Ascending aorta (tissue), 2 donors: Measurements from ENCODE around the gene ZMAT5. TPM values are rescaled to one million over a fixed set of nuclear protein-coding genes. Genes with fewer than 3 reads are reported as not detected.

Experiments used
- DNase-seq, 2 donors: peaks; one replicate each; pipeline ENCODE4 v3.0.0-alpha.2; 2019; ENCODE audit warnings: low spot score in 2 of 2
- H3K27ac ChIP-seq, 2 donors: fragments of 200-600 bp; sonication (generic); one replicate each; pipeline ENCODE4 v1.5.1; 2016 to 2017; ENCODE audit warnings: mild to moderate bottlenecking in 1 of 2
- H3K27me3 ChIP-seq: fragments of 200-600 bp; sonication (generic); one replicate; pipeline ENCODE4 v1.5.1; 2017
- H3K36me3 ChIP-seq, 2 donors: fragments of 200-600 bp; sonication (generic); one replicate each; pipeline ENCODE4 v1.5.1; 2016
- H3K4me1 ChIP-seq, 2 donors: fragments of 200-600 bp; sonication (generic); one replicate each; pipeline ENCODE4 v1.5.1; 2016 to 2017; ENCODE audit warnings: mild to moderate bottlenecking in 1 of 2
- H3K4me3 ChIP-seq, 2 donors: fragments of 200-600 bp; sonication (generic); one replicate each; pipeline ENCODE4 v1.5.1; 2016 to 2017; ENCODE audit warnings: mild to moderate bottlenecking in 1 of 2
- H3K9me3 ChIP-seq, 2 donors: fragments of 200-600 bp; sonication (generic); one replicate each; pipeline ENCODE4 v1.5.1; 2016
- intact Hi-C: fragments of 100-400 bp; cut with DNase I; formaldehyde crosslinking; loops from one replicate; pipeline ENCODE4 v1.15.1; 2023
- total RNA-seq: library from RNA; depleted of rRNA; stranded (reverse); fragments of >200 nt; gene quantifications from one replicate; pipeline ENCODE4 v1.1.0, GENCODE V29; 2016
- TF ChIP-seq, protein P1 (sequence below), 3 experiments: fragments of 200-600 bp in 2 of 3; fragments of 450-650 bp in 1 of 3; sonication (generic) in 2 of 3; IDR thresholded peaks; one replicate each; pipeline ENCODE4 v1.5.1; 2016 to 2019; ENCODE audit warnings: antibody characterized with exemption in 3 of 3, mild to moderate bottlenecking in 1 of 3, moderate library complexity in 1 of 3

Gene ZMAT5
- total RNA-seq, 1 donor from 2014 or later: 59.3 TPM

DNA sequence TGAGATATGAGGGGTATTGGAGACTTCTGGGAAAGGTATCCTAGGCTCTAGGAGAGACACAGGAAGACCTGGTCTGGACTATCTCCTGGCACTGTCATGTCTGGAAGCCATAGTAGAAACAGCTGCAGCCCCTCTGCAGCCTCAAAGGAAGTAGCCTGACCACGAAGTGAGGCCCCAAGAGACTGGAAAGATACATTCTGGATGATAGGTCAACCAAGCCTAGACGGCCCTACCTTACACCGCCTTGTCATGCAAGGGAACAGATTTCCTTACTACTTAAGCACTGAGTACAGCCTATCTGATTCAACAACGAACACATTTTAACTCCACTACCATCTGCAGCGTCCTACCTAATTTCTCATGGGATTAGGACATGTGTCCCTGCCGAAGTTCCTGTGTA, 31.5 kb upstream of the ZMAT5 start:
- TF ChIP-seq, protein P1, sequence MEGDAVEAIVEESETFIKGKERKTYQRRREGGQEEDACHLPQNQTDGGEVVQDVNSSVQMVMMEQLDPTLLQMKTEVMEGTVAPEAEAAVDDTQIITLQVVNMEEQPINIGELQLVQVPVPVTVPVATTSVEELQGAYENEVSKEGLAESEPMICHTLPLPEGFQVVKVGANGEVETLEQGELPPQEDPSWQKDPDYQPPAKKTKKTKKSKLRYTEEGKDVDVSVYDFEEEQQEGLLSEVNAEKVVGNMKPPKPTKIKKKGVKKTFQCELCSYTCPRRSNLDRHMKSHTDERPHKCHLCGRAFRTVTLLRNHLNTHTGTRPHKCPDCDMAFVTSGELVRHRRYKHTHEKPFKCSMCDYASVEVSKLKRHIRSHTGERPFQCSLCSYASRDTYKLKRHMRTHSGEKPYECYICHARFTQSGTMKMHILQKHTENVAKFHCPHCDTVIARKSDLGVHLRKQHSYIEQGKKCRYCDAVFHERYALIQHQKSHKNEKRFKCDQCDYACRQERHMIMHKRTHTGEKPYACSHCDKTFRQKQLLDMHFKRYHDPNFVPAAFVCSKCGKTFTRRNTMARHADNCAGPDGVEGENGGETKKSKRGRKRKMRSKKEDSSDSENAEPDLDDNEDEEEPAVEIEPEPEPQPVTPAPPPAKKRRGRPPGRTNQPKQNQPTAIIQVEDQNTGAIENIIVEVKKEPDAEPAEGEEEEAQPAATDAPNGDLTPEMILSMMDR (IDR thresholded peaks at IDR 0.05): no peak
- H3K36me3 ChIP-seq: peaks cover 56 to 66% of the 10 kb centered on the region in 2 donors
- H3K27ac ChIP-seq: peak overlapping the region in 1 of 2 donors; percentile 51
- no peak for DNase-seq
- peaks cover 0 to 11% of the 10 kb centered on the region in 2 donors for H3K4me1 ChIP-seq
- peak overlapping the region in 1 of 2 donors; percentile 14 for H3K4me3 ChIP-seq
- no peaks in the 10 kb centered on the region for H3K9me3 ChIP-seq
- intact Hi-C loops: no loop called here
- no peaks in the 10 kb centered on the region for H3K27me3 ChIP-seq

DNA sequence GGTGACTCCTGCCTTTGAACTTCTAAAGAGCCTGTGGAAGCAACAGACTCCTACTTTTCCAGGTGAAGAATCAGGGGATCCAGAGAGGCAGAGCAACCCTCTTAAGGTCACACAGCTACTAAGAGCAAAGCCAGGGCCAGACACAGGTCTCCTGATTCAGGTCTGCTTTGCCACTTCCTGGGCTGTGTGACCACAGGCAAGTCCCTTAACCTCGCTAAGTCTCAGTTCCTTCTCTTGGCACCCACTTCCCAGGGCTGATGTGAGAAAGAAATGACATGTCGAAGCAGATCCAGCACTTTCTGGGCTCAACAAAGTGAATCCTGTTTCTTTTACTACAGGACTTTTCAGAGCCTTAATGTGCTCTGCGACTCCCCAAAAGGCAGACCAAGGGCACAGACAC, 30.5 kb upstream of the ZMAT5 start:
- intact Hi-C loops: no loop called here

DNA sequence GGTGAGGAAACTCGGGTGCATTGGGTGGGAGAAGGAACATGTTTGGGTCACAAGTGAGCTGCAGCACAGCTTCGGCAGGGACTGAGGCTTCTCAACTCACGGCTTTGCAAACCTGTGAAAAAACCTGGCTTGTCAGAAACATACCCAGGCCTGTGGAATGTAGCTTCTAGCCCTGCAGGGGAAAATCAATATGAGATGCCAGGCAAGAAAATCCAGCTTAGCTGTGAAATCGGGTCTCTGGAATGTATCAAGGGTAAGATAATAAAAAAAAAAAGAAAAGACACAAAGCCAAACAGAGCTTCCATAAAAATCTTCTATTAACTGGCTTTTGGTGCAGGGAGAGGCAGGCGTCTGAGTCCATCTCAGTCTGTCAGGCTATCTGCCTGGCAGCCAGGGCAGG, 28.9 kb upstream of the ZMAT5 start:
- Histone ChIP-seq H3K9me3 (no peaks in the 10 kb centered on the region), H3K36me3 (peaks cover 58 to 66% of the 10 kb centered on the region in 2 donors), H3K4me1 (peaks cover 0 to 11% of the 10 kb centered on the region in 2 donors), H3K4me3 (no peak overlapping the region), H3K27ac (no peak overlapping the region), H3K27me3 (no peaks in the 10 kb centered on the region)
- TF ChIP-seq, protein P1 (IDR thresholded peaks at IDR 0.05): no peak
- no peak for DNase-seq
- intact Hi-C loops: no loop called here

More for the DNA sequence above, 30.5 kb upstream of the ZMAT5 start:
- Histone ChIP-seq H3K4me3 (no peak overlapping the region), H3K4me1 (peaks cover 0 to 11% of the 10 kb centered on the region in 2 donors), H3K9me3 (no peaks in the 10 kb centered on the region), H3K27me3 (no peaks in the 10 kb centered on the region), H3K36me3 (peaks cover 58 to 66% of the 10 kb centered on the region in 2 donors), H3K27ac (no peak overlapping the region)
- TF ChIP-seq, protein P1 (IDR thresholded peaks at IDR 0.05): no peak
- DNase-seq: no peak

DNA sequence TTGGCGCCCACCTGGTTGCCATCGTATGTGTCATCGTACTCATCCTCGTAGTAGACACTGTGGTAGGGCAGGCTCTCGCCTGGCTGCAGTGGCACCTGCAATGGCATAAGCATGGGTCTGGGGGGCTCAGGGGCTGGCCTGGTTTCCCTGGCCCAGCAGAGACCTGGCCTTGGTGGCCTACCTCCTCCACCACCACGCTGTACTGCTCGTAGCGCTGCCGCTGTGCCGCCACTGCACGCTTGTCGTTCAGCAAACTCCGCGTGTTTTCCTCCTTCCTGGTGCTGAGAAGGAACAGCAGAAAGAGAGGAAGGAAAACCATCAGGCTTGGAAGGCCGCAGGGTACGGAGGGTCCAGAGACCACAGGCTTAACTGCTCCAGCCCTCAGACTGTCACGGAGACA, 26.6 kb upstream of the ZMAT5 start:
- Histone ChIP-seq H3K27ac (no peak overlapping the region), H3K4me3 (no peak overlapping the region), H3K4me1 (no peaks in the 10 kb centered on the region), H3K9me3 (no peaks in the 10 kb centered on the region), H3K36me3 (peaks cover 75 to 78% of the 10 kb centered on the region in 2 donors), H3K27me3 (no peaks in the 10 kb centered on the region)
- TF ChIP-seq, protein P1 (IDR thresholded peaks at IDR 0.05): no peak
- DNase-seq: no peak
- intact Hi-C loops: no loop called here

DNA sequence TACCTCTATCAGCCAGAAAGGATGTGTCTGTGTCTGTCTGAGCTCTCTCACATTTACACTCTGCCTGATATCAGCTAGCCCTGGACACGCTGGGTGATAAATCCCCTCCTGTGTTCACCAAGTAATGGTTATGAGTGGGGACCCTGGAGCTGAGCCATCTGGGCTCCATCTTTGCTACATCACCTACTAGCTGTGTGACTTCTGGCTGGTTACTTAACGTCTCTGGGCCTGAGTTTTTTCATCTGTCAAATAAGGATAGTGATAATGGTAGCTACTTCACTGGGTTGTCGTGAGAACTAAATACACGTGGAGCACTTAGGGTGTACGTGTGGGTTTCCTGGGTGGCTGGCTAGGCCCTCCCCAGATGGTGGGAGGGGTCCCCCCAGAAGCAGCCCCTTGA, 23.3 kb upstream of the ZMAT5 start:
- TF ChIP-seq, protein P1 (IDR thresholded peaks at IDR 0.05): no peak
- intact Hi-C loops: no loop called here
- Histone ChIP-seq H3K9me3 (no peaks in the 10 kb centered on the region), H3K27me3 (no peaks in the 10 kb centered on the region), H3K36me3 (peaks cover 61 to 66% of the 10 kb centered on the region in 2 donors), H3K4me1 (no peaks in the 10 kb centered on the region), H3K27ac (no peak overlapping the region), H3K4me3 (no peak overlapping the region)
- no peak for DNase-seq
